DOHH2 (cell line): ENCODE results near the gene USP49.

Experiments
- CTCF ChIP-seq: fragments of 200-600 bp; sonication (generic); IDR thresholded peaks from one replicate; pipeline ENCODE4 v1.5.1; 2014; ENCODE audit warnings: antibody characterized with exemption, mild to moderate bottlenecking, low read depth, low read length; ENCODE audit not compliant: poor library complexity, severe bottlenecking
- EZH2phosphoT487 ChIP-seq: fragments of 200-600 bp; sonication (generic); IDR thresholded peaks from 2 replicates; pipeline ENCODE4 v1.6.1; 2017; ENCODE audit warnings: borderline replicate concordance, mild to moderate bottlenecking, antibody characterized with exemption, low read length, moderate library complexity, mixed read lengths

DNA sequence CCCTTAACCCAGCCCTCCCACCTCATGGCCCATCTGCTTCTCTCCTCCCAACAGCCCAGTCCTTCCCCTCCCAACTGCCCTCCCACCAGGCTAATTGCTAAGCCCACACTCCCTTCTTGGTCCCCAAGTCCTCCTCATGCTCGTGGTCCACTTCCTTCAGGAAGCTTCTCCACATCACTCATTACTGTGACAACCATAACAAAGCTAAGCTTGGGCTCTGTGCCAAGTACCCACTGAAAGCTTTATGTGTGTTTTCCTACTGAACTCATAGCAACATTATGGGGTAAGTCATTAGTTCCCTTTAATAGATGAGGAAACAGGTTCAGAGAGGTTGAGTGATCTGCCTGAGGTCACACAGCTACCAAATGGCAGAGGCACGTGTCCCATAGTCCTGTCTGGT lies 131.7 kb downstream of the USP49 start:
- no peak for TF ChIP-seq CTCF
- no peak for TF ChIP-seq EZH2phosphoT487
